Measurements from ENCODE around the gene SRP68.

GRCh38 chr17:75996665-75997590 is 75.4 kb downstream of the SRP68 start:
- TF ChIP-seq CTCF (IDR thresholded peaks at IDR 0.05) = no peak
- no peak for TF ChIP-seq POLR2A (IDR thresholded peaks at IDR 0.05)

Data from body of pancreas (tissue), 4 donors.